GM19023 (cell line): ENCODE data around the gene ACTG1.

Source experiments
- ATAC-seq: cut with Tn5 transposase; IDR thresholded peaks from one replicate; pipeline ENCODE4 v1.9.1; 2021; ENCODE audit warnings: mild to moderate bottlenecking, moderate library complexity; ENCODE audit not compliant: unreplicated experiment

Gene ACTG1

GRCh38 chr17:81499601-81499970 lies 13.0 kb downstream of the ACTG1 start:
- ATAC-seq = no peak

- no peak for ATAC-seq
Observed at GRCh38 chr17:81498953-81499600, 13.5 kb downstream of the ACTG1 start.

GRCh38 chr17:81494626-81495377 lies 17.8 kb downstream of the ACTG1 start:
- ATAC-seq = no peak

DNA sequence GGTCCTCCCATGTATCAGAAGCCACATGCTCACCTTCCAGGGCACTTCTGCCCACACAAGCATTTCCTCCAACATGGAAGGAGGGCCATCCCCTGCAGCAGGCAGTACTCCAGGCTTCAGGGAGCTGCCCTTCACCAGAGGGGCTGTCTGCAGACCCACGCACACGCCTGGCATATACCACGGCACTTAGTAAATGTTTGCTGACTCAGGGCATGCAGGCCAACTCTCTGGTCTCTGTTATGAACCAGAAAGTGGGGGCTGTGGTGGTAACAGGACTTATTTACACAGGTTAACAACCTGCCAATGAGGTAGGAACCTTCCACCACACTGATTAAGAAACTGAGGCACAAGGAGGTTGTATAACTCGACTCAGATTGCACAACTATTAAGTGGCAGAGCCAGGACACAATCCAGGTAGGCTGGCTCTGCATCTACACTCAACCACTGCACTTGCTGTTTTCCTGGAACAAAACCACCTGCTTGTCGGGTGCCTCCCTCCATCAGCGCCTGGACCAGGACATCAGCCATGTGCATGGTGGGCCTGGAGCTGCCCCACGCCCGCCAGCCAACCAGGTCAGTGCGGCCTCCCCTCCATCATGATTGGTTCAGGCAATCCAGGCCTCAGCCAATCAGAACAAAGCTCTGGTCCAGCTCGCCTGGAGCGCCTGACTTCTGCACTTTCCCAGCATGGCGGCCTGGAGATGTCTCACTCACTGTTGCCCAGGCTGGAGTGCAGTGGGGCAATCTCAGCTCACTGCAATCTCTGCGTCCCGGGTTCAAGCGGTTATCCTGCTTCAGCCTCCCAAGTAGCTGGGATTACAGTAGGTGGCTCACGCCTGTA lies 19.2 kb downstream of the ACTG1 start:
- ATAC-seq = no peak

GRCh38 chr17:81492706-81493105 lies 19.9 kb downstream of the ACTG1 start:
- ATAC-seq = no peak

DNA sequence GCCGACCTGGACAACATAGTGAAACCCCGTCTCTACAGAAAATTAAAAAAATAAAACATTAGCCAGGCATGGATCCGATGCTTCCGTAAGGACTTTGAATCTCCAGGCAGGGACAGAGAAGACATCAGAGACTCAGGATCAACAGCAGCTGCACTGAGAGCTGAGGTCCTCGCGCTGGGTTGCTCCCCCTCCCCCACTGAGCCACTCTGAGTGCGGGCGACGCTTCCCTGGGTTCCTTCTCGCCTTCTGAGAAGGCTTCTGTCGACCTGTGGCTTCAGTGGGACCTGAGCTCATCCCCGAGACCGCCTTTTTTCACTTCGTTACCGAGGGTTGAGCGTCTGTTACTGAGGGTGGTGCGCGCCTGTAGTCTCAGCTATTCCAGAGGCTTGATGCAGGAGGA lies 20.4 kb downstream of the ACTG1 start:
- no peak for ATAC-seq

- no peak for ATAC-seq
Observed at GRCh38 chr17:81491761-81492160, 20.8 kb downstream of the ACTG1 start.

DNA sequence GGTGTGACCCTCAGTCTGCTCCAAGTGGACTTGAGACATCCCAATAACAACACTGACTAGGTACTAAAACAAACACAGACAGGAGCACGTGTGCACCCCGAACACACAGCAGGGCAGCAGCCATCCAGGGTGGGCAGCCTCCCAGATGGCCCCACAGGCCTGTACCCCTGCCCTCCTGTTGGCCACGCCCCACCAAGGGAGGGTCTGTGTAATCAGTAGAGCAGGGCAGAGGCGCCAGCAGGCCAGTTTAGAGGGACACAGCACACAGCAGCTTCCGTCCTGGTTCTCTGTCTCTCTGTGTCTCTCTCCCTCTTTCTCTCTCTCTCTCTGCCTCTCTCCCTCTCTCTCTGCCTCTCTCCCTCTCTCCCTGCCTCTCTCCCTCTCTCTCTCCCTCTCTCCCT lies 21.4 kb downstream of the ACTG1 start:
- ATAC-seq = no peak

- no peak for ATAC-seq
Observed at GRCh38 chr17:81489998-81490992, 22.3 kb downstream of the ACTG1 start.

DNA sequence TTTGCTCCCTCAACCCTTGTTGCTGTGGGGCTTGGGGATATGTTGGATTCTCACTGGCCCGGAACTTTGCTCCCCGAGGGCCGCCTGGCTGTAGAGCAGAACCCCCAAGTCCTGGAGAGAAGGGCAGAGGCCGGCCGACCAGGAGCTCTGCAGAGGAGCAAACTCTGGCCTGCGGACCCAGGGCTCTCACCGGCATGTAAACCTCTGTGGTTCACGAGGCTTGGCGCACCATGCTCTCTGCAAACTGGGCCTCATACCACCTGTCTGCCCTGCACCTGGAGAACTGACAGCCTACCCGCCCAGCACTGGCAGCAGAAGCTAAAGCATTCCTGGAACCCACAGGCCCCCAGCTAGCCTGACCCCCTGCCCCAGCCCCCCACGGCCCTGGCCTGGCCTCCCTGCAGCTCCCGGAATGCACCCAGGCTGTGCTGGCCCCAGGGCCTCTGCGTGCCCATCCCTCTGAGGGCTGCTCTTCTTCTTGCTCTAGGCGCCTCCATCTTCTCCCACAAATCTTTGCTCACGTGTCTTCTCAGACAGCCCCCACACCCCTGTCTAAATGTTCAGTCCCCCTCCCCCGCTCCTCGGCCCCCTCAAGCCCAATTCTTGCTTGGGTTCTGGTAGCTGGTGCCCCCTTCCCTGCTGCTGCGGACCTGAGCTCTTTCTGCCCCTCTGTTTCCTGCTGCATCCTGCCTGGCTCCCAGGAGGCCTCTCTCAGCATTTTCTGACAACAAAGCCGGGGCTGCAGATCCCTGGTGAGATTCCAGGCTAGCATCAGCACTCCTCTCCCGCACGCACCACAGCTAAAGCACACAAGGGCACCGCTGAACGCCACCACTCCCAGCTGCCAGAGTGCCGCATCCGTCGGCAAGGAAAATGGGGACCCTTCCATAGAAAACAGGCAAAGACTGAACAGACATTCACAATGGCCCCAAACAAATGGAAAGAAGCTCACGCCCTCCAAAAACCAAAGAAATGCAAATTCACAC lies 23.3 kb downstream of the ACTG1 start:
- no peak for ATAC-seq

- no peak for ATAC-seq
Observed at GRCh38 chr17:81488276-81488860, 24.2 kb downstream of the ACTG1 start.

- ATAC-seq = no peak
Observed at GRCh38 chr17:81487487-81488275, 24.9 kb downstream of the ACTG1 start.

DNA sequence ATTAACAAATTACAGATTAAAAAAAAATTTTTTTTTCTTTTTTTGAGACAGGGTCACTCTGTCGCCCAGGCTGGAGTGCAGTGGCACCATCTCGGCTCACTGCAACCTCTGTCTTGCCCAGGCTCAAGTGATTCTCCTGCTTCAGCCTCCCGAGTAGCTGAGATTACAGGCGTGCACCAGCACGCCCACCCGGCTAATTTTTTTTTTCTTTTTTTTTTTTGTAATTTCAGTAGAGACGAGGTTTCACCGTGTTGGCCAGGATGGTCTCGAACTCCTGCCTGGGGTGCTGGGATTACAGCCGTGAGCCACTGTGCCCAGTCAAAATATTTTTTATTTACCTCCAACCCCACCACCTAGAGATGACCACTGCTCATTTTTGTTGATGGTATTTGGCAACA lies 25.5 kb downstream of the ACTG1 start:
- ATAC-seq = no peak

DNA sequence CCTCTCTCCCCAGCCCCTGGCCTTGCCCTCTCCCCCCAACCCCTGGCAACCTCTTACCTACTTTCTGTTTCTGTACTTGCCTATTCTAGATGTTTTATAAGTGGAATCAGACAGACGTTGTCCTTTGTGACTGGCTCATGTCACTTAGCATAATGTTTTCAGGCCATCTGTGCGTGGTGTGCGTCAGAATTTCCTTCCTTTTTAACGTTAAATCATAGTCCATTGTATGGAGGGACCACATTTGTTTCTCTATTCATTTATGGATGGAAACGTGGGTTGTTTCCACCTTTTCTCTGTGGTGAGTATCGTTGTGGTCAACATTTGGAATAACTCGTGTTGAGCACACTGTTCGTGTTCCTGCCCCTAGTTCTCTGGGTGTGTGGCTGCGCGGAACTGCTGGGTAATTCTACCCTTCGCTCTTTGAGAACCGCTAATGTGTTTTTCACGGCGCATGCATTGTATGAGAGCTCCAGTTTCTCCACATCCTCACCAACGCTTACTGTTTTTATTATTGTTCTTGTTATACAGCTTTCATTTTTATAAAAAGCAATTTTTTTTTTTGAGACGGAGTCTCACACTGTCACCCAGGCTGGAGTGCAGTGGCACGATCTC lies 26.3 kb downstream of the ACTG1 start:
- ATAC-seq = no peak

GRCh38 chr17:81484195-81484979 lies 28.2 kb downstream of the ACTG1 start:
- ATAC-seq = peak; percentile 55

GRCh38 chr17:81483862-81484194 lies 28.8 kb downstream of the ACTG1 start:
- ATAC-seq = no peak
